ENCODE data around the gene MAP2K1.

The MAP2K1 gene

GRCh38 chr15:66394472-66394871, 7.8 kb downstream of the MAP2K1 start:
- peak in 1 of 5 experiments; percentile 22 for DNase-seq

GRCh38 chr15:66394915-66395314, 8.2 kb downstream of the MAP2K1 start:
- no peak for DNase-seq

DNA sequence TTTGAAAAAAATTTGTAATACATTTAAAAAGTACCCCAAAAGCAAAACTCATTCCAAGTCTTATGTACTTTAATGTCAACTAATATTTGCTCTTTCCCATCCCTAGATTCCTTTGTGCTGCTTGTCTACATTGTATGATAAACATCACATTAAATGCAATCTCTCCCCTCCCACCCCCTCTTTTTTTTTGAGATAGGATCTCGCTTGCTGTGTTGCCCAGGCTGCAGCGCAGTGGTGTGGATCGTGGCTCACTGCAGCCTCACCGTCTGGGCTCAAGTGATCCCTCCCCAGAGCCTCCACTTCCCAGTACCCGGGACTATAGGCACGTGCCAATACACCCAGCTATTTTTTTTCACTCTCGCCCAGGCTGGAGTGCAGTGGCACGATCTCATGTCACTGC, 12.6 kb downstream of the MAP2K1 start:
- DNase-seq, result no peak

GRCh38 chr15:66400351-66400774, 13.7 kb downstream of the MAP2K1 start:
- DNase-seq, result no peak

DNA sequence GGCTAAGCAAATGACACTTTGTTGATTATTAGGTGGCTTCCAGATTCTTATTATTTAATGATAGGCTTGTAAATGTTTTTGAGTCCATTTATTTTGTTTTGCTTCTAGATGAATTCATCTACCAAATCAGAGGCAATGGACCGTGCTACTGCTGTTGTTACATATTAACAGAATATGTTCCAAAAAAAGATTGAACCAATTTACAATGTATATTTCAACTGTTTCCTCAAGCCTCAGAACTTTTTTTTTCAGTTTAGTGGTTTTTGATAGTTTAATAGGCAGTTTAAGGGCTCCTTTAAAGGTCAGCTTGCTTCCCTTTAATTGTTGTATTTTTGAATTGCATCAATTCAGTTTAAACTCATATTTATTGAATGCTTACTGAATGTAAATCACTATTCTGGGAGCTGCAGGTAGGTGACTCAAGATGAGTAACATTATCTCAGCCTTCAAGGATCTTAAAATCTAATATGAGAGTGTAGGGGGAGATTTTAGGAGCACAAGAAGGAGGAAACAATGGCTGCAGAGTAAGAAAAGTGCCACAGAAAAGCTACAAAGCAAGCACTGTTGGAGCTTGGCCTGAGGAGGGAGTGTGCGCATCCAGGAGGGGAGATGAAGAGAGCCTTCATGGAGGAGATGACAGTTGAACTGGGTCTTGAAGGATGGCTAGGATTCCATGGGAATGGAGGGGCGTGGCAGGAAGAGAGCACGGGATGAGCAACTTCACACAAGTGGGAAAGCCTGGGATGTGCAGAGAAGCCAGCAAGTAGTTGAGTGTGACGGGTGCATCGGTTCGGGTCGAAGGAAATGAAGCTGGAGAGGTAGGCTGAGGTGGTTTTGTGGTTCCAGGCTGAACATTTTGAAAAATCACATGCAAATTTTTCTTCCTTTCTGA, 14.7 kb downstream of the MAP2K1 start:
- peak in 1 of 5 experiments; percentile 45 for DNase-seq

DNA sequence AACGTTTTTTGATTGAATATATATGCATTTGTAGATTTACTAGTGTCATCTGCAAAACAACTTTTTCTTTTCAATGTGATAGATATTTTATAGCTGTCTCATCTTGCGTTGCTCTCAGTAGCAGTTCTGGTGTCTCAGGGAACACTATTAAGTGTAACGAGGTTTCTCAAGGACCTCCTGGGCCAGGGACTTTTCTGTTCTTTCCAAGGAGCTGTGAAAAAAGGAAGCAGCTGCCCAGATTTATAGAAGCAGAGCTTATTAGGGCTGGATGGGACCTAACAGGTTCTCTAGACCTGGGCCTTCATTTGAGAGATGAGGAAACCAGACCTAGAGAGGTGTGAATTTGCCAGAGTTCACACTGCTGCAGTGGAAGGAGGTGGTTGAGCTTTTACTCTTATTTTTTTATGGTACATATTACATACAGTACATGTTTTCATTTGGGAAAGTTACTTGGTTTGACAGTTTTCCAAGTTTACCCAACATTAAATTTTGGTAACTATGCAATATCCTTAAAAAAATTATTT, 16.1 kb downstream of the MAP2K1 start:
- DNase-seq, result peak in 1 of 5 experiments; percentile 23

DNA sequence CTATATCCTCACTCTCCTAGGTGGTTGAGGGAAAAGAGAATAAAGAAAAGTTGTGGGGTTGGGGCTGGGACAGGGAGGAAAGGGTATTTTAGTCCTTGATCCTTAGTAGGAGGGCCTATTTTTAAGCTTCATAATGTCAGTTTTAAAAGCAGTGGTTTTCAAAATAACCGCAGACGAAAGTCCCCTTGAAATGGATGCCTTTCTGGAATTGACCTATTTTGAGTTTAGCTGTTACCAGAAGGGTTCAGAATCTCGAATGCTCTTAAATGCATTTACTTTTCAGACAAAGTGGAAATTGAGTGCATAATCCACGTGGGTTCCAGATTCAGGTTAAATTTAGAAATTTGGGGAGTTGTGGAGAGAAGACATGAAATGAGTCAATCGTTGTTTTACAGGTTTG, 16.6 kb downstream of the MAP2K1 start:
- no peak for DNase-seq

DNA sequence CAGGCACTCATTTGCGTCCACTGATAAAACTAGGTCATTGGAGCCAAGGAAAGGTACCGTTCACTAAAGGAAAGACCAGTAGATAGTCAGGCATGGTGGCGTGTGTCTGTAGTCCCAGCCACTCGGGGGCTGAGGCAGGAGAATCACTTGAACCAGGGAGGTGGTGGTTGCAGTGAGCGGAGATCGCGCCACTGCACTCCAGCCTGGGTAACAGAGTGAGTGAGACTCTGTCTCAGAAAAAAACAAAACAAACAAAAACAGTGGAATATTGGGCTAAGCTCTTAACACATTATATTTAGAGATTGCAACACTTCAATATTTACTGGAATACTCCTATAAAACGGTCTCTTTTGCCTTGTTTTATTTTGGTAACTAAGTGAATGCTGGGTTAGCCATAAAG, 17.4 kb downstream of the MAP2K1 start:
- no peak for DNase-seq

DNA sequence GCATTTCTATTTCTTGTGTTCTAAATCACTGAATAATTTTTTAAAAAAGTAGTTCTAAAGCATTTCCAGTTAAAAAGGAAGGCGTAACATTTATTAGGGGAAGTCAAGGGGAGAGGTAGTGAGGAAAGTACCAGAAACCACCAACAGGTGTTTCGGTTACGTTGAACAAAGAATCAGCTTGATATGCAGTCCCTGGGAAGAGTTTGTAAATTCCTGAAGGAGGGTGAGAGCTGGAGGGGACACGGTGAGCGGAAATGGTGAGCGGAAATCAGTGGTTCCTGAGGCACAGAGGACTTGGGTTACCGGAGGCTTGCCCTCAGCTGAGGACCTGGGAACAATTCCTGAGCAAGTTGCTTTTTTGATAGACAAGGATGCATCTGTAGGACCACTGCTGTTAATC, 17.8 kb downstream of the MAP2K1 start:
- no peak for DNase-seq

- no peak for DNase-seq
Observed at GRCh38 chr15:66405007-66405406, 18.3 kb downstream of the MAP2K1 start.

- no peak for DNase-seq
Observed at GRCh38 chr15:66405615-66406014, 18.9 kb downstream of the MAP2K1 start.

DNA sequence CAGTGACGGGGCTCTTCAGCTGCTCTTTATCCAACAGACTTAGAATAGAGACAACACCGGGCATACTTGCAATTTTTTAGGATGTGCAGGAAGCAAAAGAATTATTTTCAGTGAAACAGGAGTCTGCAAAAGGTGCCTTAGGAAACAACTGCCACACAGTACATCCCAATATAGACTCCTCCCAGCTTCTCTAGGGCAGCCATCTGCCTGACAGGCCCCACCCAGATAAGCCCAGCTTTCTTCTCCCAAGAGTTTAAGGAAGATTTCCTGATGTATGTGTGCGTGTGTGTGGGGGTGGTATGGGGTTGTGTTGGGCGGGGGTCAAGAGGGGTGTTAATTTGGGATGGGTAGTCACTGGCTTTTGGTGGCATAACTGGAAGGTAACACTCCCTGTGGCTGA, 21.5 kb downstream of the MAP2K1 start:
- no peak for DNase-seq

GRCh38 chr15:66408675-66409282, 22.1 kb downstream of the MAP2K1 start:
- DNase-seq, result no peak

DNA sequence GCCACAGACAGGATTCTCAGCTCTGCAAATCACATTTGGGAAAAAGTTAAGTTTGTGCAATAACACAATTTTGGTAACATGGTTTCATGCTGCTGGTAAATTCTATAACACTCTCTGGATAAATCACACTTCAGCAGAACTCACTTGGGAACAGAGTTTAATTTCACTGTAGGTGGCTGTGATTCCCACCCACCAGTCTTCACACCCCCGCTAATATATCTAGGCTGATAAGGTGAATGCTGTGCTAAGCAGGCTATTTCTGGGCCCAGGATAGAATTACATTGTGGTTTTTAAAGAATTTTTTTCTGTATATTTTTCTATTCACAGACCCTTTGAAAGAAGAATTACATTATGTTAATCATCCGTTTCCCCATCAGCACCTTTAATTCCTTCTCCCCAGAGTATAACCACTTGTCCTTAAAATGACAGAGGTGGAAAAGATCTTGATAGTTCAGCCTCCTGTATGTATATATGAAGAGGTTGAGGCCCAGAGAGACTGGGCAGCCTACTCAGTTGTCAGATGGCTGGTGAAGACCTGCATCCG, 22.9 kb downstream of the MAP2K1 start:
- DNase-seq, result no peak

DNA sequence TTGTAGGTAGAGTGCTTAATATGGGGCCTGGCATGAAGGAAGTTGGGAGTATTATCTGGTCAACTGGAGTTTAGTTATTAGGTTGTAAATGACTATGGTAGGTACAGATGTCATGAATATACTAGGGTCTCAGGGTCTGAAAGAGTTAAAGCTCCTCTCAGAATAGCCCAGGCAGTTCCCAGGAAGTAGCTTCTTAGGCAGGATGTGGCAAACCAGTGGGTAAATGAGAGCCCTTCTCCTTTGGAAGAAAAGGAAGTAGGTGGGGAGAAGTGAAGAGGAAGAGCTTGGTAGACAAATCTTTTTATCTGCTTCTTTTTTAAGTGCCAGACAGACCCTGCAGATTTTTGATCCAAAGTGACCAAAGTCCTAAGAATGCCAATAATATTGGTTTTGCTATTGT, 24.5 kb downstream of the MAP2K1 start:
- DNase-seq, result peak in 1 of 5 experiments; percentile 41

- DNase-seq, result no peak
Observed at GRCh38 chr15:66412220-66412619, 25.5 kb downstream of the MAP2K1 start.

DNA sequence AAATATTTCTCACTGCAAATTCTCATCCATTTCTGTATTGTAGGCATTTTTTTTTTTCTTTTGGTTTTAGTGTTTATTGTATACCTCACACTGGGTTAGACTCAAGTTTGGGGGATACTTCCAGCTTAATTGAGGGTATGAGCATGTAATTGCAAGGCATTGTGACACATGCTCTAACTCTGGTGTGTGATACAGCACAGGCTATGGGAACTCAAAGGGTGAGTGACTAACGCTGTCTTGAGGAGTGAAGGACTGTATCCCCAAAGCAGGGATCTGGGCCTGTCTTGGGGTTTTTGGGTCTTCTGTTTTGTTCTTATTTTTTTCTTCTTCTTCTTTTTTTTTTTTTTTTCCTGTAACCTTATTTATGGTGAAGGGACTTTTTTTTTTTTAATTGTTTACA, 26.9 kb downstream of the MAP2K1 start:
- no peak for DNase-seq

GRCh38 chr15:66415360-66415759, 28.6 kb downstream of the MAP2K1 start:
- DNase-seq, result no peak

GRCh38 chr15:66417736-66418135, 31.0 kb downstream of the MAP2K1 start:
- no peak for DNase-seq

- no peak for DNase-seq
Observed at GRCh38 chr15:66419471-66419870, 32.8 kb downstream of the MAP2K1 start.

- no peak for DNase-seq
Observed at GRCh38 chr15:66422347-66422746, 35.6 kb downstream of the MAP2K1 start.

GRCh38 chr15:66423149-66423548, 36.4 kb downstream of the MAP2K1 start:
- DNase-seq, result no peak

DNA sequence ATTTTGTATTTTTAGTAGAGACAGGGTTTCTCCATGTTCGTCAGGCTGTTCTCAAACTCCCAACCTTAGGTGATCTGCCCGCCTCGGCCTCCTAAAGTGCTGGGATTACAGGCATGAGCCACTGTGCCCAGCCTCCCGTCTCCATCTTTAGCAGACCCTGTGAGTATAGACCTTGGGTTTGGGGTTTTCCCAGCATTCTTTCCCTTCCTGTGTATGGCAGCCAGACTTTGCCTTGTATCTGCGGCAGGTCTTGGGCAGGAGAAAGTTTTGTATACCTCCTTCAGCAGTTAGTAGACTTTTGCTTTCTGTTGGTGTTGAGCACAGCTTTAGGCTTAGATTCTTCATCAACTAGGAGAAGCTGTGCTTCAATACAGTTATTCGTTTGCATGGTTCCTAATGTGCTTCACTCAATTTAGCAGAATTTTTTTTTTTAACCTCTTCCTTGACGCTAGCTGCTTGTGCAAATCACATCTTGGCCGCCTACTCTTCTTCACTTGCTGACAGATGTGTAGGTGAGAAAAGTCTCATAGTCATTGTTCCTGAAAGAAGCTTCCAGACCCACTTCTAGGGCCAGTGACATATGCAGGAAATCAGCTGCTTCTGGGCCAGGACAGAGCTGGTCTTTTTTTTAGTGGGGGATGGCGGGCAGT, 38.4 kb downstream of the MAP2K1 start:
- DNase-seq, result no peak

All from T-helper 2 cell (primary cell).